Smooth muscle cell (in vitro differentiated cells): ENCODE measurements around the gene CHTF18. TPM values are rescaled to one million over a fixed set of nuclear protein-coding genes. Genes with fewer than 3 reads are reported as not detected.

ENCODE experiments used
- DNase-seq: peaks from one replicate; lab custom pipeline; 2025; ENCODE audit not compliant: unreplicated experiment; lab: John Stamatoyannopoulos, UW
- H2AFZ ChIP-seq: fragments of 200-600 bp; sonication (generic); 2 replicates; pipeline ENCODE4 v1.6.0; 2016; ENCODE audit warnings: antibody characterized with exemption, low read depth, mild to moderate bottlenecking
- H3F3A ChIP-seq: fragments of 200-600 bp; sonication (generic); 2 replicates; pipeline ENCODE4 v1.6.0; 2017; ENCODE audit warnings: antibody characterized with exemption, low read depth
- H3K27ac ChIP-seq: fragments of 200-600 bp; sonication (generic); 2 replicates; pipeline ENCODE4 v1.5.1; 2016; ENCODE audit warnings: low read depth, mild to moderate bottlenecking
- H3K27me3 ChIP-seq: fragments of 200-600 bp; sonication (generic); 2 replicates; pipeline ENCODE4 v1.6.1; 2016; ENCODE audit warnings: low read depth, mild to moderate bottlenecking
- H3K36me3 ChIP-seq: fragments of 200-600 bp; sonication (generic); 2 replicates; pipeline ENCODE4 v1.5.1; 2016; ENCODE audit warnings: low read depth
- H3K4me1 ChIP-seq: fragments of 200-600 bp; sonication (generic); 2 replicates; pipeline ENCODE4 v1.5.1; 2016; ENCODE audit warnings: low read depth
- H3K4me2 ChIP-seq: fragments of 200-600 bp; sonication (generic); 2 replicates; pipeline ENCODE4 v1.6.0; 2016; ENCODE audit warnings: mild to moderate bottlenecking
- H3K4me3 ChIP-seq: fragments of 200-600 bp; sonication (generic); 2 replicates; pipeline ENCODE4 v1.5.1; 2016; ENCODE audit warnings: mild to moderate bottlenecking
- H3K79me2 ChIP-seq: fragments of 200-600 bp; sonication (generic); 2 replicates; pipeline ENCODE4 v1.6.0; 2016; ENCODE audit warnings: low read depth, mild to moderate bottlenecking
- H3K9ac ChIP-seq: fragments of 200-600 bp; sonication (generic); 2 replicates; pipeline ENCODE4 v1.6.0; 2016; ENCODE audit warnings: low read depth
- H3K9me3 ChIP-seq: fragments of 200-600 bp; sonication (generic); replicated peaks from 2 replicates; pipeline ENCODE4 v1.5.1; 2016; ENCODE audit warnings: low read depth
- H4K20me1 ChIP-seq: fragments of 200-600 bp; sonication (generic); 2 replicates; pipeline ENCODE4 v1.6.0; 2016; ENCODE audit warnings: low read depth
- WGBS: methylation state at CpG from one replicate; pipeline ENCODE4 v1.1.7; 2016; ENCODE audit warnings: low lambda C conversion rate; 5-methylcytosine and 5-hydroxymethylcytosine counted together
- polyA plus RNA-seq: library from polyadenylated mRNA; unstranded; fragments of >200 nt; fragmentation: Nextera tagmentation; extraction: Ambion mirVana; gene quantifications from 2 replicates; pipeline ENCODE4 v1.2.1, GENCODE V29; 2016
- total RNA-seq: library from RNA; depleted of rRNA; stranded (reverse); fragments of >200 nt; gene quantifications from 2 replicates; pipeline ENCODE4 v1.2.3, GENCODE V29; 2014
- TF ChIP-seq, protein P1 (sequence below): fragments of 200-600 bp; sonication (generic); IDR thresholded peaks from 2 replicates; pipeline ENCODE4 v1.5.1; 2017; ENCODE audit warnings: borderline replicate concordance, mild to moderate bottlenecking, antibody characterized with exemption; ENCODE audit not compliant: insufficient read depth, poor library complexity, severe bottlenecking

CHTF18 gene
- total and polyA plus RNA-seq, 2 experiments from 2014 or later = 27.2 to 33.2 TPM

DNA sequence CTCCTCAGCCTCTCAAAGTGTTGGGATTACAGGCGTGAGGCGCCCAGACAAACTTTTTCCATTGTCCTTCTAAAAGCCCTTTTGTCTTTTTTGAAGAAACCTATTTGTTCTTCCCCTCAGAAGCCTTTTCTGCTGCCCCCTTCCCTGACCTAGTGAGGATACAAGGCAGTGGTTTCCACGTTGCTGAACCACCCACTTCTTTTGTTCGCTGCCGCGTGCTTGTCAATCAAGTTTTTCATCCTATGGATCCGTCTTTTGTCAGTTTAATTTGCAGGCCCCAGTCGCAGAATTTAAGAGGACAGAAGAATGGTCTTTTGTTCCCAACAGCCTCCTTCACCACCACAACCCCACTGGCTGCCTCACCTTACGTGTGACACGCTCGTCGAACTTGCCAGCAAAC, 32.3 kb downstream of the CHTF18 start:
- no peaks in the 10 kb centered on the region for H4K20me1 ChIP-seq

DNA sequence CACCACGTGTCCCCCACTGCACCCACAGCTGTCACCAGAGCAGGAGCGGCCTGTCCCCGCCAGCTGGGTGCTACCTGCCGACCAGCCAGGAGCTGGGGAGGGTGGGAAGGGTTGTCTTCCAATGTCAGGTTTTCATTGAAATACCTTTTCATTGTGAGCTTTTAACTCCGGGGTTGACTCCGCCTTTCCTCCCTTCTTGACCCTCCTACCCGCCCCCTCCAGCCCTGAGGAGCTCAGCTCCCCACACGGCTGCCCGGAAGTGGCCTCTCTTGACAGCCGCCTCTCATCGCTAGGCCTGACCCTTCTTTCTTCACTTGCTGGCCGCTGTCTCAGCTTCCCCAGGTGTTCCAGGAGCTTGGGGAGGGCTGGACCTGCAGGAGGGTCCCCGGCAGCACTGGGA, 33.3 kb downstream of the CHTF18 start:
- Histone ChIP-seq H3K4me3 (no peak overlapping the region), H3K79me2 (no peaks in the 10 kb centered on the region), H3F3A (no peaks in the 10 kb centered on the region), H3K9ac (no peak overlapping the region), H4K20me1 (no peaks in the 10 kb centered on the region), H3K36me3 (no peaks in the 10 kb centered on the region), H3K27me3 (no peaks in the 10 kb centered on the region), H2AFZ (no peak overlapping the region), H3K4me2 (no peak overlapping the region), H3K27ac (no peak overlapping the region), H3K9me3 (no peaks in the 10 kb centered on the region), H3K4me1 (no peaks in the 10 kb centered on the region)
- 80% methylated on average over 13 of the region's 13 CpGs for WGBS
- no peak for DNase-seq
- TF ChIP-seq, protein P1, sequence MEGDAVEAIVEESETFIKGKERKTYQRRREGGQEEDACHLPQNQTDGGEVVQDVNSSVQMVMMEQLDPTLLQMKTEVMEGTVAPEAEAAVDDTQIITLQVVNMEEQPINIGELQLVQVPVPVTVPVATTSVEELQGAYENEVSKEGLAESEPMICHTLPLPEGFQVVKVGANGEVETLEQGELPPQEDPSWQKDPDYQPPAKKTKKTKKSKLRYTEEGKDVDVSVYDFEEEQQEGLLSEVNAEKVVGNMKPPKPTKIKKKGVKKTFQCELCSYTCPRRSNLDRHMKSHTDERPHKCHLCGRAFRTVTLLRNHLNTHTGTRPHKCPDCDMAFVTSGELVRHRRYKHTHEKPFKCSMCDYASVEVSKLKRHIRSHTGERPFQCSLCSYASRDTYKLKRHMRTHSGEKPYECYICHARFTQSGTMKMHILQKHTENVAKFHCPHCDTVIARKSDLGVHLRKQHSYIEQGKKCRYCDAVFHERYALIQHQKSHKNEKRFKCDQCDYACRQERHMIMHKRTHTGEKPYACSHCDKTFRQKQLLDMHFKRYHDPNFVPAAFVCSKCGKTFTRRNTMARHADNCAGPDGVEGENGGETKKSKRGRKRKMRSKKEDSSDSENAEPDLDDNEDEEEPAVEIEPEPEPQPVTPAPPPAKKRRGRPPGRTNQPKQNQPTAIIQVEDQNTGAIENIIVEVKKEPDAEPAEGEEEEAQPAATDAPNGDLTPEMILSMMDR = no peak

More for the DNA sequence above, 32.3 kb downstream of the CHTF18 start:
- Histone ChIP-seq H3K79me2 (no peaks in the 10 kb centered on the region), H3K27me3 (no peaks in the 10 kb centered on the region), H3F3A (no peaks in the 10 kb centered on the region), H3K27ac (no peak overlapping the region), H3K9ac (no peak overlapping the region), H3K4me2 (no peak overlapping the region), H3K4me3 (no peak overlapping the region), H3K4me1 (no peaks in the 10 kb centered on the region), H3K36me3 (no peaks in the 10 kb centered on the region), H3K9me3 (no peaks in the 10 kb centered on the region), H2AFZ (no peak overlapping the region)
- TF ChIP-seq, protein P1 = no peak
- DNase-seq = no peak
- 80% methylated on average over 12 of the region's 12 CpGs for WGBS

DNA sequence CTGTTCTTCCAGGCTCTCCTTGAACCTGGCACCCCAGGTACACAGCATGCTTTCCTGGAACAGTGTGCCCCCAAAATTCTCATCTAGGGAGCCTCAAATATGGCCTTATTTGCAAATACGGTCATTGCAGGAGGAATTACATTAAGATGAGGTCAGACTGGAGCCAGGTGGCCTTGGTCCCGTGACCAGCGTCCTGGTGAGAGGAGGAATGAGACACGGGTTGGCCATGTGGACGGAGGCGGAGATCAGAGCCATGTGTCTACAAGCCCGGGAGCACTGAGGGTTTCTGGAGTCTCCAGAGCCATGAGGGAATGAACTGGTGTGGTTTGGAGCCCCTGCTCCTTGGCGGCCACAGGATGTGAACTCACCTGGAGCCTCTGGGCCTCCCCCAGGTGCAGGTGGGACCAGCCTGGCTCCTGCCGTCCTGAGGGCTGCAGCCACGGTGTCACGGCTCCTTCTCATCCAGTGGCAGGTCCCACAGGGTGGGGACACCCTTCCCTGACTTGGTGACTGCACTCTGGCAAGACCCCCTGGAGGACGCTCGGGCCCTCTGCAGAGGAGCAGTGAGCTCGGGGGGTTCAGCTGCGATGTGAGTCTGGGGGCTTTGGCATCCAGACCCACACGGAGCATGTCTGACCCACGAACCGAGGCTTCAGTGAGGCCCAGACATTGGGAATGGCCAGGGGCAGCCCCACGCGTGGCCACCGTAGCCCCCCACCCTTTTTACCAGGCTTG, 33.9 kb downstream of the CHTF18 start:
- H3K27ac ChIP-seq = no peak overlapping the region
- no peak for DNase-seq
- no peaks in the 10 kb centered on the region for H3K79me2 ChIP-seq
- TF ChIP-seq, protein P1 = no peak
- no peaks in the 10 kb centered on the region for H3K36me3 ChIP-seq
- H2AFZ ChIP-seq = no peak overlapping the region
- no peaks in the 10 kb centered on the region for H3F3A ChIP-seq
- 93% methylated on average over 21 of the region's 21 CpGs for WGBS
- no peaks in the 10 kb centered on the region for H3K4me1 ChIP-seq
- no peaks in the 10 kb centered on the region for H3K27me3 ChIP-seq
- H3K9ac ChIP-seq = no peak overlapping the region
- no peaks in the 10 kb centered on the region for H4K20me1 ChIP-seq
- H3K4me2 ChIP-seq = no peak overlapping the region
- H3K9me3 ChIP-seq = no peaks in the 10 kb centered on the region
- H3K4me3 ChIP-seq = no peak overlapping the region

DNA sequence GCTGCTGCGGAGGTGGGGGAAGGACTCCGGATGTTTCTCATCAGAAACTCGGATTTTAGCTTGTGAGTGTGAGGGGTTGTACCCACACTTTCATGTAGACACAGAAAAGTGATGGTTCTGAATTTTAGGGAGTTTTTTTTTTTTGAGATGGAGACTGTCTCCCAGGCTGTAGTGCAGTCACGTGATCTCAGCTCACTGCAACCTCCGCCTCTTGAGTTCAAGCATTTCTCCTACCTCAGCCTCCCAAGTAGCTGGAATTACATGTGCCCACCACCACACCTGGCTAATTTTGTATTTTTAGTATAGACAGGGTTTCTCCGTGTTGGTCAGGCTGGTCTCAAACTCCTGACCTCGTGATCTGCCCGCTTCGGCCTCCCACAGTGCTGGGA, 34.5 kb downstream of the CHTF18 start:
- no peak overlapping the region for H3K4me2 ChIP-seq
- H4K20me1 ChIP-seq = no peaks in the 10 kb centered on the region
- no peak overlapping the region for H2AFZ ChIP-seq
- TF ChIP-seq, protein P1 = no peak
- H3K27ac ChIP-seq = no peak overlapping the region
- no peak for DNase-seq
- H3K27me3 ChIP-seq = no peaks in the 10 kb centered on the region
- no peaks in the 10 kb centered on the region for H3K4me1 ChIP-seq
- no peaks in the 10 kb centered on the region for H3K79me2 ChIP-seq
- H3K36me3 ChIP-seq = no peaks in the 10 kb centered on the region
- H3F3A ChIP-seq = no peaks in the 10 kb centered on the region
- H3K4me3 ChIP-seq = no peak overlapping the region
- no peak overlapping the region for H3K9ac ChIP-seq
- WGBS = 94% methylated on average over 9 of the region's 9 CpGs
- no peaks in the 10 kb centered on the region for H3K9me3 ChIP-seq
